Mucosa of stomach (tissue), 1 donor: ENCODE measurements around the gene SPTBN1.

ENCODE experiments used
- H3K27me3 ChIP-seq: one replicate; pipeline ENCODE4 v1.7.0; 2013; ENCODE audit warnings: mild to moderate bottlenecking, low read length; ENCODE audit not compliant: control insufficient read depth, insufficient read depth
- H3K36me3 ChIP-seq: one replicate; pipeline ENCODE4 v1.7.0; 2013; ENCODE audit warnings: low read length; ENCODE audit not compliant: control insufficient read depth, insufficient read depth
- H3K4me1 ChIP-seq: one replicate; pipeline ENCODE4 v1.7.0; 2013; ENCODE audit warnings: mild to moderate bottlenecking, low read length; ENCODE audit not compliant: control insufficient read depth, insufficient read depth
- H3K4me3 ChIP-seq: one replicate; pipeline ENCODE4 v1.7.0; 2013; ENCODE audit warnings: low read length
- H3K9ac ChIP-seq: one replicate; pipeline ENCODE4 v1.7.0; 2013; ENCODE audit warnings: mild to moderate bottlenecking, low read length, moderate library complexity
- H3K9me3 ChIP-seq: one replicate; pipeline ENCODE4 v1.7.0; 2013; ENCODE audit warnings: mild to moderate bottlenecking, low read length, moderate library complexity; ENCODE audit not compliant: control insufficient read depth
- donor health status: Pancreatic carcinoma.

SPTBN1 gene

DNA sequence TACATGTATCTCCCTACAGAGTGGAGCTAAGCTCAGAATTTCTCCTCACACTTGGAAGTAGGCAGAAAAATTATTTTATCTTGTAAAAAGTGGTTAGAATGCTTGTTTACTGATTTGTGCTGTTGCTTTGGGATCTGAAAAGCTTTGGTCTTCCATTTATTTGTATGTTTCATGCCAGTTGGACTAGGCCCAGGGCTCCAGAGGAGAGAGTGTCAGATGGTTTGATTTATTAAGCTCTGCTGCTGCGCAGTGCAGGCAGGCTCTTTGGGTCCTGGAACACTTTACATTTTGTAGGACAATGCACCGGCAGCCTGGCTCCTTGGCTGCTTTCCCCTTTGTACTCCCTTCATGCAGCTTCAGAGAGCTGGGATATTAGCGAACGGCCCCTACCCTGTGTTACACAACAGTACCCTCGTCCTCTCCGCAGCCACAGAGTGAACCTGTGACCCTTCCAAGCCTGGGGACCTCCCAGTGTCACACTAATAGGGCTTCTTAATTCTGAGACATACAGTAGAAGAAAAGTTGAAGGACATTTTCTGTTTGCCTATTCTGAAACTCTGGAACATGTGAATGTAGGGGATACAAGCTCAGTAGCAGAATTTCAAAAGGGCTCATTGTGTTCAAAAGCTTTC is 210.6 kb downstream of the SPTBN1 start:
- Histone ChIP-seq H3K27me3 (no peaks in the 10 kb centered on the region), H3K9ac (no peak overlapping the region), H3K36me3 (peaks cover 20% of the 10 kb centered on the region), H3K9me3 (no peaks in the 10 kb centered on the region), H3K4me3 (no peak overlapping the region), H3K4me1 (peaks cover 19% of the 10 kb centered on the region)

DNA sequence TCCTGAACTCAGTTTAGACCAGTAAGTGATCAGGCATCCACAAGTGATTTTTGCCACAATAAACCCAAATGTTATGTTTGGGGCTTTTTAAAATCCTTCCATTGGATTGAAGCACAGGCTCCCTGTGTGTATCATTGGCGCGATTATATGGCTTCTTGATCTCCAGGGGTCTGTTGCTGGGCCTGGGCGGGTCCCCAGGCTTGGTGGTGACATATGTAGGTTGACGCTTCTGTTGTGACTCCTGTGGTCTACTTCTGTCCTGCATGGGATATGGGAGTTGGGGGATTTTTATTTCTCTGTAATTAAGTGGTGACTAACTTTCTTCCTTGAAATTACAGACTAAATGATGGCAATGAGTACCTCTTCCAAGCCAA is 211.1 kb downstream of the SPTBN1 start:
- no peak overlapping the region for H3K4me3 ChIP-seq
- no peaks in the 10 kb centered on the region for H3K9me3 ChIP-seq
- H3K9ac ChIP-seq = no peak overlapping the region
- H3K4me1 ChIP-seq = peaks cover 19% of the 10 kb centered on the region
- H3K27me3 ChIP-seq = no peaks in the 10 kb centered on the region
- peaks cover 20% of the 10 kb centered on the region for H3K36me3 ChIP-seq

DNA sequence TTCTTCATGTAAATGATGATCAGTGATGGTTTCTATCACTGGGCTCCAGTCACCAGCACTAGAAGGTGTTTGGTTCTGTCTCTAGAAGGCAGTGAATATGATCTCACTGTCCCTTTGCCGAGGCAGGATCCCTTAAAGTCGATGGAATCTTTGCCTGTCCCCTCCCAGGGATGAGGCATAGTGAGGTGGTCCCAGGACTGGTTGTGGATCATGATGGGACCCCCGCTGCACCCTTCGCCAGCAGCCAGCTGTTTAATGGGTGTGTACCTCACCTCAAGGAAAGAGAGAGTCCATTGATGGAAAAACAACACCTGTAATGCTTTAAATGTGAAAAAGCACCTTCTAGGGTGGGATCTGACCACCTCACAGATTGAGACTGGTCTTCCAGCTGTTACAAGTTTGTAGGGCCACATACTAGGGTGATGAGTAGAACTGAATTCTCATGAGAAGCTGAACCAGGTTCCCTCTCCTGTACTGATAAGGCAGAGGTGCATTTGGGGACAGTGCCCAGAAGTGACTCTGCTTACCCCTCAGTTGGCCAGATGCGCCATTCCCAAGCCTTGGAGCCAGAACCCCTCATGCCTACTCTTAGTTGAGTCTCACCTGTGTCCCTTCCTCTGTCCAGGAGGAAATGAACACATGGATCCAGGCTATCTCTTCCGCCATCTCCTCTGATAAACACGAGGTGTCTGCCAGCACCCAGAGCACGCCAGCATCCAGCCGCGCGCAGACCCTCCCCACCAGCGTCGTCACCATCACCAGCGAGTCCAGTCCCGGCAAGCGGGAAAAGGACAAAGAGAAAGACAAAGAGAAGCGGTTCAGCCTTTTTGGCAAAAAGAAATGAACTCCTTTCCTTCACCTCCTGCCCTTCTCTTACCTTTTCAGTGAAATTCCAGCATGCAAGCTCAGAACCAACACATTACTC is 211.9 kb downstream of the SPTBN1 start:
- peaks cover 17% of the 10 kb centered on the region for H3K36me3 ChIP-seq

DNA sequence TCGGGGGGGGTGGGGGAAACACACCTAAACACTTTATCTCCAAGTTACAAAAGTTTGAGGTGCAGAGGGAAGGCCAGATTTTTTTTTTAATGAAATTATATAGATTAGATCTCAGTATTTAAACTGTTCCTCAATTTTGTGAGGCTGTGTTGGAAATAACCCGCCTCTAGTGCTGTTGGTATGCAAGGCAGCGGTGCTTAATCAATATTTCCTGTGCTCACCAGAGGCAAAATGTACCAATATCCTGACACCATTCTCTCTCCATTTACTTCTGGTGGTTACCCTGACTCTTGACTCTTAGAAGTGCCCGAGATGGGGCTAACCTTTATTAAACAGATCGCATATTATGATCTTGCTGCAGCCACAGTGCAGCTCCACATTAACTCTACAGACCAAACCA is 212.6 kb downstream of the SPTBN1 start:
- no peaks in the 10 kb centered on the region for H3K27me3 ChIP-seq
- H3K4me1 ChIP-seq = peaks cover 33% of the 10 kb centered on the region
- no peak overlapping the region for H3K9ac ChIP-seq
- H3K9me3 ChIP-seq = no peaks in the 10 kb centered on the region
- no peak overlapping the region for H3K4me3 ChIP-seq
- peaks cover 12% of the 10 kb centered on the region for H3K36me3 ChIP-seq

More for the DNA sequence above, 211.9 kb downstream of the SPTBN1 start:
- Histone ChIP-seq H3K4me3 (no peak overlapping the region), H3K9me3 (no peaks in the 10 kb centered on the region), H3K27me3 (no peaks in the 10 kb centered on the region), H3K9ac (no peak overlapping the region), H3K4me1 (peaks cover 26% of the 10 kb centered on the region)

DNA sequence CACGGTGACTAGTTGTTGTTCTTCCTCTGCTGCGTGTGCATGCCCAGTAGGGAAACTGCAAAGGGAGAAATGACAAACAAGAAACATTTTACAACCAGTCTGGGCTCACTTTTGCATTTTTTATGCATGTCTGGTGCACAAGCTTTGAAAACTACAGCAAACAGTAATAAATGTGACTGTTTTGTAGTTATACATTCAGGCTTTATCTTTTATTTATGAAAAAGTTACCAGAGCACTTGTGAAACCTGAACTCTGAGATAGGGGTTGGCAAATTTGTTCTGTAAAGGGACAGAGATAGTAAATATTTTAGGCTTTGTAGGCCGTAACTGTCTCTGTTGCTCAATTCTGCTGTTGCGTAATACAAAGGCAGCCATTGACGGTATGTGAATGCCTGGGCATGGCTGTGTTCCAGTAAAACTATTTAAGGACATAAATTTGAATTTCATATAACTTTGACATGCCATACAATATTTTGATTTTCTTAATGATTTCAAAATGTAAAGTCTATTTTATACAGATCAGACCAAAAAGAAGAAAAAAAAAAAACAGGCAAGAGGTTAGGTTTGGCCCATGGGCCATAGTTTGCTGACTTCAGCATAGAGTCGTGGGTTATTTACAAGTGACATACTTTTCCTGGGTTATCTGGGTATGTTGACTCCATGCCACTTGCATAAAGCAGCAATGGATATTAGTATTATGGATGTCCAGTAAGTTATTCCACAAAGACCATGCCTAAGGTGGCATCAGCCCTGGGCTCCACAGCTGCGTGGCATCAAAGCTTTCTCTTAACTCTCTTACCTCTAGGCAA is 213.8 kb downstream of the SPTBN1 start:
- no peak overlapping the region for H3K4me3 ChIP-seq
- H3K4me1 ChIP-seq = peaks cover 38% of the 10 kb centered on the region
- no peaks in the 10 kb centered on the region for H3K27me3 ChIP-seq
- H3K36me3 ChIP-seq = peaks cover 6% of the 10 kb centered on the region
- no peak overlapping the region for H3K9ac ChIP-seq
- no peaks in the 10 kb centered on the region for H3K9me3 ChIP-seq

DNA sequence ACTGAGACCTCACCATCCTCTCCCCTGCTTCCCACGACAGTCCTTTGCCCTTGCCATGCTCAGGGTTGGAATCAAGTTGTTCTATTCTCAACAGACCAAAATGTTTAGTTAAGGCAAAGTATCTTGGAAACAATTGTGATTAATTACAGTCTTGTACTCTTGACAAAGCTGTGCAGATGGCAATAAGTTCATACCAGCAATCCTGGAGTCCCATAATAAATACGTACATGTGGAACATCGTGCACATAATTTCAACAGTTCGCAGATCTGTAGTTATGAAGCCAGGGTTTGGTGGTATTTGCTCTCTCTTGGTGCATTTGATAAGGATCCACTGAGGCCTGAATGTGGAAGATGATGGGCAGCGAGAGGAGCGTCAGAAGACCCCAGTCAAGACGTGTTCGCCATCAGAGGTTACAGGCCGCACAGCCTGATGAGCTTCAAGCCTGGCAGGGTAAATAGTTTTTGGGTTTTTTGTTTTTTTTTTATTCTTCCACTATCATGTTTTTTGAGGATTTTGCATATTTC is 214.4 kb downstream of the SPTBN1 start:
- peaks cover 34% of the 10 kb centered on the region for H3K4me1 ChIP-seq
- H3K4me3 ChIP-seq = no peak overlapping the region
- no peak overlapping the region for H3K9ac ChIP-seq
- peaks cover 6% of the 10 kb centered on the region for H3K36me3 ChIP-seq
- H3K9me3 ChIP-seq = no peaks in the 10 kb centered on the region
- H3K27me3 ChIP-seq = no peaks in the 10 kb centered on the region

DNA sequence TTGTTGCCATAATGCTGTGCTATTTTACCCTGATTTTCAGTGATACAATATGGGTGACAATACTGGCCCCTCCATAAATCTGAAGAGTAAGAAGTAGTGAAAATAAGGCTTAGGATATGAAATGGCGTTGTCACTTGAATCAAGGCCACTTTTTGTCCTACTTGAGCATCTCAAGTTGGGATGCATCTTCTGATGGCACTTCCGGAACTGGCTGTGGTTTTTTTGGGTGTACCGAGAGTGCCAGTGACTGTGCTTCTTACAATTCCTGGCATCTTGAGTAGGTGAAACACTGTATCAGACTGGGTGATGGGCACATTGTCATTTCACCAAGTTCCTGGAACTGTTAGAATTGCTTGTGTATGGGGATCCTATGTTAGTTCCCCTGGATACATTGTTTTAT is 214.9 kb downstream of the SPTBN1 start:
- H3K36me3 ChIP-seq = peaks cover 6% of the 10 kb centered on the region
- H3K4me1 ChIP-seq = peaks cover 32% of the 10 kb centered on the region

DNA sequence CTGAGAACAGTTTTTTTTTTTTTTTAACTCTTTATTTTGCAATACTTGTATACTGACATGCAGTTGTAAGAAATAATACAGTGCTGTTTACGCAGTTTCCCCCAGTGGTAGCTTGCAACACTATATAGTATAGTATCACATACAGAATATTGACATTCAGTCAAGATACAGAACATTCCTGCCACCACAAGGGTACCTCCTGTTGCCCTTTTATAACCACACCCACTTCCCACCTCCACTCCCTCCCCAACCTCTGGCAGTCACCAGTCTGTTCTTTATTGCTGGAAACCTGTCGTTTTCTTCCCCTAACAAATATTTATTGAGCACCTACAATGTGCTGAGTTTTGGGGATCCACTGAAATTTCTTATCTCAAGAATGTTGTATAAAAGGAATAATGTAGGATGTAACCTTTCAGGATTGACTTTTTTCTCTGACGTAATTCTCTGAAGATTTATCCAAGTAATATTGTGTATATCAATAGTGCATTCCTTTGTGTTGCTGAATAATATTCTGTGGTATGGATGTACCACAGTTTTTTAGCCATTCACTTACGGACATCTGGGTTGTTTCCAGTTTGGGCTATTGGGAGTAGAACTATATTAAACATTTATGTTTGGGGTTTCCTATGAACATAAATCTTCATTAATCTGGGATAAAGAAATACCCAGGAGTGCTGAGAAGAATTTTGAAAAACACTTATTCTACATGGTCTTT is 215.9 kb downstream of the SPTBN1 start:
- no peak overlapping the region for H3K4me3 ChIP-seq
- H3K4me1 ChIP-seq = peaks cover 28% of the 10 kb centered on the region
- no peak overlapping the region for H3K9ac ChIP-seq

More for the DNA sequence above, 214.9 kb downstream of the SPTBN1 start:
- Histone ChIP-seq H3K27me3 (no peaks in the 10 kb centered on the region), H3K9me3 (no peaks in the 10 kb centered on the region), H3K9ac (no peak overlapping the region), H3K4me3 (no peak overlapping the region)

DNA sequence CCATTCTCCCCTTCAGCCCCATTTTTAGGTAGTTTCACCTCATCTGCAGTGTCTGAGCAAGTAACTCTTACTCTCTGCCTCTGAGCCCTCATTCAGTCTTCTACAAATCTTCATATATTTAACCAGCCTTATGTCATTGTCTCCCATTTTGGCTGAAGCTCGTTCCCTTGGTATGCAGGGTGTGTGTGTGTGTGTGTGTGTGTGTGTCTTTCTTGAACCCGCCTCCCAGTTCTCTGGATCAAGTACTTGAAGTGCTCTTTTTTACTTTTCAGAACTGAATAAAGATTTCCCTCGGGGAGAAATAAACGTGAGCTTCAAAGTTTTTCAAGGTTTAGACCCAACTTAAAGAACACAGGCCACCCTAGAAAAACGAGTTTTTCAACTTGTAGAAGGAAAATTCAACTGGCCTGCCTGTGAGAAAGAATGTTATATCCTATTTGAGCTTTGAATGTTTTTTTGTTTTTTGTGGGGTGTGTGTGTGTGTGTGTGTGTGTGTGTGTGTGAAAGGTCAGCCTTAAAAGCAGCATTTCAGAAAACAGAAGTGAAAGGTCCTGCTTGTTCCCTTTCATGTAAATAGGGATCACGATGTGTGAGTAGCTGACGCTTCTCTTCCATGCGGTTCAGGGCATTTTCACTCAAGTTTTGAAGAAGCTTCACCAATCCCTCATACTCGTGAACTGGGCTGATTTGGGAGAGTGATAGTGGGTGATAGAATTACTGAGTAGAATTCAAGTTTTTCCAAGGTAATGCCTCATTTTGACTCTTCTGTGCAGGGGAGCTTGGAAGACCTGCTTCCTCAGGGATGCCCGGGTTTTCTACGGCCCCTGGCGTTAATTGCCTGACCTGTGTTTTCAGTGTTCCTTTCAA is 216.7 kb downstream of the SPTBN1 start:
- Histone ChIP-seq H3K36me3 (peaks cover 5% of the 10 kb centered on the region), H3K27me3 (no peaks in the 10 kb centered on the region), H3K4me1 (peaks cover 28% of the 10 kb centered on the region), H3K9ac (peak overlapping the region; percentile 76), H3K4me3 (peak overlapping the region; percentile 10), H3K9me3 (no peaks in the 10 kb centered on the region)

More for the DNA sequence above, 215.9 kb downstream of the SPTBN1 start:
- Histone ChIP-seq H3K27me3 (no peaks in the 10 kb centered on the region), H3K9me3 (no peaks in the 10 kb centered on the region), H3K36me3 (peaks cover 6% of the 10 kb centered on the region)

DNA sequence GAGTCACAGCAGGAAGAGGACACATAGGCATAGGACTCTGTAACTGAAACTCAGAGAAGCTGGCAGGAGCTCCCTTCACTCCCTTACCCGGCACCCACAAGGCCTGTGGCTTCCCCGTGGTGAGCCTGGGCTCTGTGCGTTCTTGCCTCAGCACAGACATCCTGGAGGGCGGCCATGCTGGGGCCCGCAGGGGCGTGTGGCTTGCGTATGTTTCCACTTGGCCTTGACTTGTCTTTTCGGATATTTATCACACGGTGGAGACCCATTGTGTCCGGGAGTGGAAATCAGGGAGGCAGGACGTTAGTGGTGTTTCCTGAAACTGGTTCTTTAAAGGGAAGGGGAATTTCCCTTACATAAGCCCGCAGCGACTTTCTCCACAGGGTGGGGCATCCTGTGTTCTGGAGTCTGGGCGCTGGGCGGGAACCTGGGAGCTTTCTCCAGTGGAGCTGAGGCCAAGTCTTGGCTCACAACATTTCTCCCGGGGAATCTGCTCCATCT is 217.4 kb downstream of the SPTBN1 start:
- H3K27me3 ChIP-seq = no peaks in the 10 kb centered on the region
- H3K36me3 ChIP-seq = no peaks in the 10 kb centered on the region
- H3K4me3 ChIP-seq = peak overlapping the region; percentile 10
- H3K9me3 ChIP-seq = no peaks in the 10 kb centered on the region
- H3K4me1 ChIP-seq = peaks cover 24% of the 10 kb centered on the region
- peak overlapping the region; percentile 76 for H3K9ac ChIP-seq
